Endothelial cell (in vitro differentiated cells): ENCODE data around the gene SMYD1. TPM values are rescaled to one million over a fixed set of nuclear protein-coding genes. Genes with fewer than 3 reads are reported as not detected.

Experiments used
- DNase-seq: peaks from one replicate; pipeline ENCODE4 v3.0.0; 2021; ENCODE audit warnings: low spot score
- H3K27ac Mint-ChIP-seq: one replicate; pipeline ENCODE4 v1.8.0; 2021; ENCODE audit warnings: mixed read lengths, inconsistent platforms; ENCODE audit not compliant: unreplicated experiment
- H3K27me3 Mint-ChIP-seq: one replicate; pipeline ENCODE4 v1.8.0; 2021; ENCODE audit warnings: mild to moderate bottlenecking, moderate library complexity, mixed read lengths, inconsistent platforms; ENCODE audit not compliant: unreplicated experiment
- H3K36me3 Mint-ChIP-seq: one replicate; pipeline ENCODE4 v1.8.0; 2021; ENCODE audit warnings: mild to moderate bottlenecking, low read depth, mixed read lengths, inconsistent platforms; ENCODE audit not compliant: unreplicated experiment
- H3K4me1 Mint-ChIP-seq: one replicate; pipeline ENCODE4 v1.8.0; 2021; ENCODE audit warnings: mild to moderate bottlenecking, mixed read lengths, inconsistent platforms; ENCODE audit not compliant: unreplicated experiment
- H3K4me3 Mint-ChIP-seq: one replicate; pipeline ENCODE4 v1.8.0; 2021; ENCODE audit warnings: mild to moderate bottlenecking, mixed read lengths, inconsistent platforms; ENCODE audit not compliant: unreplicated experiment
- H3K9me3 Mint-ChIP-seq: one replicate; pipeline ENCODE4 v1.8.0; 2021; ENCODE audit warnings: mixed read lengths, inconsistent platforms; ENCODE audit not compliant: unreplicated experiment
- CTCF ChIP-seq: fragments of 200-600 bp; sonication (generic); IDR thresholded peaks from one replicate; pipeline ENCODE4 v1.5.0; 2021; ENCODE audit warnings: antibody characterized with exemption; ENCODE audit not compliant: unreplicated experiment
- total RNA-seq: library from RNA; stranded (reverse); fragmentation: NEBNext Ultra II Directional; extraction: Animal tissue kit (Norgen Biotek cat#: 25700); gene quantifications from one replicate; pipeline ENCODE4 v1.2.1, GENCODE V29; 2021; ENCODE audit not compliant: unreplicated experiment

Gene SMYD1
- total RNA-seq, 1 donor from 2014 or later, result not detected

GRCh38 chr2:88060907-88061275, 6.7 kb upstream of the SMYD1 start:
- H3K4me1 Mint-ChIP-seq, result peaks cover 27% of the 10 kb centered on the region
- H3K36me3 Mint-ChIP-seq, result no peaks in the 10 kb centered on the region
- H3K4me3 Mint-ChIP-seq, result no peak overlapping the region
- H3K9me3 Mint-ChIP-seq, result no peaks in the 10 kb centered on the region
- H3K27me3 Mint-ChIP-seq, result peaks cover 6% of the 10 kb centered on the region
- H3K27ac Mint-ChIP-seq, result no peak overlapping the region
- DNase-seq, result no peak
- TF ChIP-seq CTCF, result no peak

GRCh38 chr2:88061295-88061694, 6.3 kb upstream of the SMYD1 start:
- Mint-ChIP-seq H3K36me3 (no peaks in the 10 kb centered on the region), H3K27ac (peak overlapping the region; percentile 51), H3K27me3 (peaks cover 2% of the 10 kb centered on the region), H3K4me3 (no peak overlapping the region), H3K4me1 (peaks cover 23% of the 10 kb centered on the region), H3K9me3 (no peaks in the 10 kb centered on the region)
- DNase-seq, result no peak
- no peak for TF ChIP-seq CTCF

GRCh38 chr2:88066543-88066942, 1.1 kb upstream of the SMYD1 start:
- Mint-ChIP-seq H3K4me3 (no peak overlapping the region), H3K36me3 (no peaks in the 10 kb centered on the region), H3K9me3 (no peaks in the 10 kb centered on the region), H3K4me1 (peaks cover 23% of the 10 kb centered on the region), H3K27ac (peak overlapping the region; percentile 24), H3K27me3 (no peaks in the 10 kb centered on the region)
- TF ChIP-seq CTCF, result no peak
- no peak for DNase-seq

GRCh38 chr2:88067189-88067588, 436 bp upstream of the SMYD1 start:
- no peak overlapping the region for H3K4me3 Mint-ChIP-seq
- DNase-seq, result no peak
- H3K36me3 Mint-ChIP-seq, result no peaks in the 10 kb centered on the region
- H3K9me3 Mint-ChIP-seq, result no peaks in the 10 kb centered on the region
- no peak for TF ChIP-seq CTCF
- H3K4me1 Mint-ChIP-seq, result peaks cover 17% of the 10 kb centered on the region
- no peaks in the 10 kb centered on the region for H3K27me3 Mint-ChIP-seq
- no peak overlapping the region for H3K27ac Mint-ChIP-seq

GRCh38 chr2:88068044-88068443, 419 bp downstream of the SMYD1 start:
- Mint-ChIP-seq H3K4me1 (peaks cover 12% of the 10 kb centered on the region), H3K4me3 (no peak overlapping the region), H3K27me3 (no peaks in the 10 kb centered on the region), H3K36me3 (no peaks in the 10 kb centered on the region), H3K27ac (no peak overlapping the region), H3K9me3 (no peaks in the 10 kb centered on the region)
- TF ChIP-seq CTCF, result no peak
- DNase-seq, result no peak
